SK-N-SH (cell line): ENCODE results near the gene CCDC38. TPM values are rescaled to one million over a fixed set of nuclear protein-coding genes. Genes with fewer than 3 reads are reported as not detected.

Source experiments
- CTCF ChIA-PET: fragments of 300-600, 350-600 bp; formaldehyde crosslinking; extraction: SDS; loops from one replicate; lab custom pipeline; 2021; lab: Yijun Ruan, JAX
- POLR2A ChIA-PET: fragments of 350-600 bp; sonication (Branson Sonifier 250); formaldehyde crosslinking; extraction: SDS; loops from one replicate; lab custom pipeline; 2020; ENCODE audit warnings: antibody characterized with exemption, inconsistent platforms; lab: Yijun Ruan, JAX
- DNase-seq: peaks from one replicate; pipeline ENCODE4 v3.0.0; 2012
- H2AFZ ChIP-seq: fragments of 200-600 bp; sonication (generic); 2 replicates; pipeline ENCODE4 v1.8.1; 2016; ENCODE audit warnings: antibody characterized with exemption, mild to moderate bottlenecking, low read depth
- H3F3A ChIP-seq: fragments of 200-600 bp; sonication (generic); replicated peaks from 2 replicates; pipeline ENCODE3; 2016; ENCODE audit warnings: antibody characterized with exemption, mild to moderate bottlenecking; ENCODE audit not compliant: insufficient read depth
- H3K27ac ChIP-seq, 2 experiments: fragments of 200-500 bp in 1 of 2; fragments of 200-600 bp in 1 of 2; sonication (Bioruptor generic) in 1 of 2; sonication (generic), shearing (Covaris generic) in 1 of 2; 2 replicates each; pipeline versions ENCODE4 v1.5.1 to v1.6.1; 2014 to 2016; ENCODE audit warnings: low read depth in 2 of 2, inconsistent platforms in 1 of 2, low read length in 1 of 2, mild to moderate bottlenecking in 1 of 2, mixed read lengths in 1 of 2
- H3K27me3 ChIP-seq: fragments of 200-600 bp; sonication (generic), shearing (Covaris generic); 2 replicates; pipeline ENCODE4 v1.6.1; 2016; ENCODE audit warnings: mixed run types; ENCODE audit not compliant: insufficient read depth
- H3K36me3 ChIP-seq, 2 experiments: fragments of 200-500 bp in 1 of 2; fragments of 200-600 bp in 1 of 2; sonication (Bioruptor generic) in 1 of 2; sonication (generic) in 1 of 2; replicated peaks in 1 of 2; 2 replicates each; pipeline versions ENCODE3 to v1.5.1; 2014 to 2016; ENCODE audit warnings: low read length in 1 of 2, mild to moderate bottlenecking in 1 of 2; ENCODE audit not compliant: insufficient read depth in 2 of 2, control insufficient read depth in 1 of 2
- H3K4me1 ChIP-seq, 2 experiments: fragments of 200-500 bp in 1 of 2; fragments of 200-600 bp in 1 of 2; sonication (Bioruptor generic) in 1 of 2; sonication (generic), shearing (Covaris generic) in 1 of 2; 2 replicates each; pipeline versions ENCODE4 v1.5.1 to v1.6.1; 2014 to 2016; ENCODE audit warnings: low read depth in 1 of 2, low read length in 1 of 2, mixed run types in 1 of 2; ENCODE audit not compliant: insufficient read depth in 2 of 2, control insufficient read depth in 1 of 2
- H3K4me2 ChIP-seq: fragments of 200-600 bp; sonication (generic), shearing (Covaris generic); 2 replicates; pipeline ENCODE4 v1.6.1; 2017; ENCODE audit warnings: mixed run types
- H3K4me3 ChIP-seq, 2 experiments: fragments of 200-500 bp in 1 of 2; fragments of 200-600 bp in 1 of 2; sonication (Bioruptor generic) in 1 of 2; sonication (generic), shearing (Covaris generic) in 1 of 2; 2 replicates each; pipeline versions ENCODE4 v1.5.1 to v1.8.1; 2014 to 2016; ENCODE audit warnings: low read depth in 2 of 2, inconsistent platforms in 1 of 2, low read length in 1 of 2, mild to moderate bottlenecking in 1 of 2, mixed read lengths in 1 of 2, moderate library complexity in 1 of 2
- H3K79me2 ChIP-seq: fragments of 200-600 bp; sonication (generic); 2 replicates; pipeline ENCODE4 v1.8.1; 2017; ENCODE audit warnings: mild to moderate bottlenecking; ENCODE audit not compliant: insufficient read depth
- H3K9ac ChIP-seq: fragments of 200-600 bp; sonication (generic); 2 replicates; pipeline ENCODE4 v1.6.1; 2017; ENCODE audit warnings: mixed run types
- H3K9me2 ChIP-seq: fragments of 200-600 bp; sonication (generic); 2 replicates; pipeline ENCODE4 v1.6.1; 2017; ENCODE audit warnings: mixed run types
- H3K9me3 ChIP-seq: fragments of 200-600 bp; sonication (generic); 2 replicates; pipeline ENCODE4 v1.6.1; 2017; ENCODE audit warnings: mixed run types, mild to moderate bottlenecking, moderate library complexity
- H4K20me1 ChIP-seq: fragments of 200-600 bp; sonication (generic); 2 replicates; pipeline ENCODE4 v1.6.1; 2017; ENCODE audit warnings: mild to moderate bottlenecking, mixed run types; ENCODE audit not compliant: insufficient read depth
- EZH2phosphoT487 ChIP-seq: fragments of 200-600 bp; sonication (generic); IDR thresholded peaks from 2 replicates; pipeline ENCODE4 v1.6.1; 2017; ENCODE audit warnings: low read depth, mixed run types, mild to moderate bottlenecking, antibody characterized with exemption, moderate library complexity, borderline replicate concordance
- FOSL2 ChIP-seq: IDR thresholded peaks from 2 replicates; pipeline ENCODE4 v1.4.0; 2012; ENCODE audit warnings: low read depth, mild to moderate bottlenecking, moderate library complexity, borderline replicate concordance
- FOXM1 ChIP-seq: IDR thresholded peaks from 2 replicates; pipeline ENCODE4 v1.4.0; 2012; ENCODE audit warnings: low read depth, mild to moderate bottlenecking
- JUND ChIP-seq: IDR thresholded peaks from 2 replicates; pipeline ENCODE4 v1.4.0; 2012
- MEF2A ChIP-seq: IDR thresholded peaks from 2 replicates; pipeline ENCODE4 v1.4.0; 2012; ENCODE audit warnings: low read depth, borderline replicate concordance
- RAD21 ChIP-seq: IDR thresholded peaks from 2 replicates; pipeline ENCODE4 v1.6.1; 2012; ENCODE audit warnings: mild to moderate bottlenecking, low read length
- RXRA ChIP-seq: IDR thresholded peaks from 2 replicates; pipeline ENCODE4 v1.4.0; 2012; ENCODE audit warnings: low read depth, mild to moderate bottlenecking, borderline replicate concordance
- TEAD4 ChIP-seq: IDR thresholded peaks from 2 replicates; pipeline ENCODE4 v1.4.0; 2012; ENCODE audit warnings: mild to moderate bottlenecking, borderline replicate concordance; ENCODE audit not compliant: insufficient read depth
- WGBS: methylation state at CpG from one replicate; pipeline ENCODE4 v1.1.6; 2017; ENCODE audit warnings: low lambda C conversion rate; 5-methylcytosine and 5-hydroxymethylcytosine counted together
- polyA plus RNA-seq, 3 experiments: library from polyadenylated mRNA; depleted of rRNA; stranded (reverse); fragments of >200 nt; gene quantifications; 2 replicates each; pipeline ENCODE4 v1.2.3, GENCODE V29; 2012
- TF ChIP-seq, protein P1 (sequence below): IDR thresholded peaks from 2 replicates; pipeline ENCODE4 v1.4.0; 2012; ENCODE audit warnings: low read depth
- TF ChIP-seq, protein P2 (sequence below): IDR thresholded peaks from 2 replicates; pipeline ENCODE4 v1.4.0; 2012; ENCODE audit warnings: low read depth, borderline replicate concordance
- TF ChIP-seq, protein P3 (sequence below): fragments of 200-600 bp; sonication (generic); IDR thresholded peaks from 2 replicates; pipeline ENCODE4 v1.6.1; 2017; ENCODE audit warnings: antibody characterized with exemption, mild to moderate bottlenecking, moderate library complexity
- TF ChIP-seq, protein P4 (sequence below): IDR thresholded peaks from 2 replicates; pipeline ENCODE4; 2012

CCDC38 gene
- polyA plus RNA-seq, 1 of the 3 experiments (the other 2 are of a cell fraction): not detected

DNA sequence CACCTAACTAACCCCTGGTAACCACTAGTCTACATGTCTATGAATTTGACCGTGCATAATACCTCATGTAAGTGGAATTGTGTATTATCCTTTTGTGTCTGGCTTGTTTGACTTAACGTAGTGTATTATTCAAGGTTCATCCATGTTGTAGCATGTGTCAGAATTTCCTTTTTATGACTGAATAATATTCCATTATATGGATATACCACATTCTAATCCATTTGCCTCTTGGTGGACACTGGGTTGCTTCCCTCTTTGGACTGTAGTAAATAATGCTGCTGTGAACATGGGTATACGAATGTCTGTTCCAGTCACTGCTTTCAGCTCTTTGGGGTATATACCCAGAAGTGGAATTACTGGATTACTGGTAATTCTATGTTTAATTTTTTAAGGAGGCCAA lies 80.4 kb downstream of the CCDC38 start:
- 98% methylated on average over 3 of the region's 3 CpGs for WGBS
- Histone ChIP-seq H3K4me3 (no peak overlapping the region), H3K4me1 (peaks cover 0 to 7% of the 10 kb centered on the region in 2 experiments; a peak in 2 of 4 replicates), H3K27ac (no peak overlapping the region), H3K9me2 (no peaks in the 10 kb centered on the region), H3K79me2 (peaks cover 63% of the 10 kb centered on the region), H3F3A (no peaks in the 10 kb centered on the region), H3K36me3 (peaks cover 47 to 57% of the 10 kb centered on the region in 2 experiments), H3K9ac (no peak overlapping the region), H3K9me3 (no peaks in the 10 kb centered on the region; the same call in 1 of the 2 replicates), H2AFZ (no peak overlapping the region), H3K27me3 (no peaks in the 10 kb centered on the region)
- DNase-seq: no peak
- ChIA-PET CTCF (interaction anchor here (1.0 to 1.6 kb wide), 3 partner anchors 16 to 81 kb away, joined by 3 to 5 read pairs (median 3); partner anchors contain the start of genes AMDHD1 and CCDC38), POLR2A (no interaction called here)
- TF ChIP-seq TEAD4: no peak
- TF ChIP-seq, protein P1, sequence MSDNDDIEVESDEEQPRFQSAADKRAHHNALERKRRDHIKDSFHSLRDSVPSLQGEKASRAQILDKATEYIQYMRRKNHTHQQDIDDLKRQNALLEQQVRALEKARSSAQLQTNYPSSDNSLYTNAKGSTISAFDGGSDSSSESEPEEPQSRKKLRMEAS: no peak
- TF ChIP-seq JUND: no peak
- TF ChIP-seq MEF2A: no peak
- TF ChIP-seq EZH2phosphoT487: no peak
- no peak for TF ChIP-seq FOXM1
- no peak for TF ChIP-seq RAD21
- TF ChIP-seq RXRA: no peak
- TF ChIP-seq, protein P2, sequence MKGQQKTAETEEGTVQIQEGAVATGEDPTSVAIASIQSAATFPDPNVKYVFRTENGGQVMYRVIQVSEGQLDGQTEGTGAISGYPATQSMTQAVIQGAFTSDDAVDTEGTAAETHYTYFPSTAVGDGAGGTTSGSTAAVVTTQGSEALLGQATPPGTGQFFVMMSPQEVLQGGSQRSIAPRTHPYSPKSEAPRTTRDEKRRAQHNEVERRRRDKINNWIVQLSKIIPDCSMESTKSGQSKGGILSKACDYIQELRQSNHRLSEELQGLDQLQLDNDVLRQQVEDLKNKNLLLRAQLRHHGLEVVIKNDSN: no peak
- TF ChIP-seq, protein P3, sequence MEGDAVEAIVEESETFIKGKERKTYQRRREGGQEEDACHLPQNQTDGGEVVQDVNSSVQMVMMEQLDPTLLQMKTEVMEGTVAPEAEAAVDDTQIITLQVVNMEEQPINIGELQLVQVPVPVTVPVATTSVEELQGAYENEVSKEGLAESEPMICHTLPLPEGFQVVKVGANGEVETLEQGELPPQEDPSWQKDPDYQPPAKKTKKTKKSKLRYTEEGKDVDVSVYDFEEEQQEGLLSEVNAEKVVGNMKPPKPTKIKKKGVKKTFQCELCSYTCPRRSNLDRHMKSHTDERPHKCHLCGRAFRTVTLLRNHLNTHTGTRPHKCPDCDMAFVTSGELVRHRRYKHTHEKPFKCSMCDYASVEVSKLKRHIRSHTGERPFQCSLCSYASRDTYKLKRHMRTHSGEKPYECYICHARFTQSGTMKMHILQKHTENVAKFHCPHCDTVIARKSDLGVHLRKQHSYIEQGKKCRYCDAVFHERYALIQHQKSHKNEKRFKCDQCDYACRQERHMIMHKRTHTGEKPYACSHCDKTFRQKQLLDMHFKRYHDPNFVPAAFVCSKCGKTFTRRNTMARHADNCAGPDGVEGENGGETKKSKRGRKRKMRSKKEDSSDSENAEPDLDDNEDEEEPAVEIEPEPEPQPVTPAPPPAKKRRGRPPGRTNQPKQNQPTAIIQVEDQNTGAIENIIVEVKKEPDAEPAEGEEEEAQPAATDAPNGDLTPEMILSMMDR: no peak
- TF ChIP-seq, protein P4, sequence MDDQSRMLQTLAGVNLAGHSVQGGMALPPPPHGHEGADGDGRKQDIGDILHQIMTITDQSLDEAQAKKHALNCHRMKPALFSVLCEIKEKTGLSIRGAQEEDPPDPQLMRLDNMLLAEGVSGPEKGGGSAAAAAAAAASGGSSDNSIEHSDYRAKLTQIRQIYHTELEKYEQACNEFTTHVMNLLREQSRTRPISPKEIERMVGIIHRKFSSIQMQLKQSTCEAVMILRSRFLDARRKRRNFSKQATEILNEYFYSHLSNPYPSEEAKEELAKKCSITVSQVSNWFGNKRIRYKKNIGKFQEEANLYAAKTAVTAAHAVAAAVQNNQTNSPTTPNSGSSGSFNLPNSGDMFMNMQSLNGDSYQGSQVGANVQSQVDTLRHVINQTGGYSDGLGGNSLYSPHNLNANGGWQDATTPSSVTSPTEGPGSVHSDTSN: no peak
- TF ChIP-seq FOSL2: no peak
- TF ChIP-seq, all 33 proteins: peak for 0
- Histone ChIP-seq H3K4me2 (no peak overlapping the region), H4K20me1 (0 out of 2 replicates have a peak, but pooled peaks cover 9% of the 10 kb centered on the region)
